Breast epithelium (tissue), 3 donors: ENCODE data around the gene PDLIM4.

ENCODE experiments used
- POLR2A ChIP-seq: fragments of 450-650 bp; IDR thresholded peaks from one replicate; pipeline ENCODE4 v1.6.1; 2016; ENCODE audit warnings: antibody characterized with exemption, mild to moderate bottlenecking, moderate library complexity
- POLR2AphosphoS5 ChIP-seq, 3 donors: sonication (generic); formaldehyde crosslinking; IDR thresholded peaks; one replicate each; pipeline ENCODE4 v1.6.1; 2017; ENCODE audit warnings: antibody characterized with exemption in 3 of 3
- TF ChIP-seq, protein P1 (sequence below), 3 donors: fragments of 450-650 bp; IDR thresholded peaks; one replicate each; pipeline ENCODE4 v1.5.1; 2016 to 2017; ENCODE audit warnings: antibody characterized with exemption in 3 of 3, mild to moderate bottlenecking in 3 of 3, moderate library complexity in 3 of 3

DNA sequence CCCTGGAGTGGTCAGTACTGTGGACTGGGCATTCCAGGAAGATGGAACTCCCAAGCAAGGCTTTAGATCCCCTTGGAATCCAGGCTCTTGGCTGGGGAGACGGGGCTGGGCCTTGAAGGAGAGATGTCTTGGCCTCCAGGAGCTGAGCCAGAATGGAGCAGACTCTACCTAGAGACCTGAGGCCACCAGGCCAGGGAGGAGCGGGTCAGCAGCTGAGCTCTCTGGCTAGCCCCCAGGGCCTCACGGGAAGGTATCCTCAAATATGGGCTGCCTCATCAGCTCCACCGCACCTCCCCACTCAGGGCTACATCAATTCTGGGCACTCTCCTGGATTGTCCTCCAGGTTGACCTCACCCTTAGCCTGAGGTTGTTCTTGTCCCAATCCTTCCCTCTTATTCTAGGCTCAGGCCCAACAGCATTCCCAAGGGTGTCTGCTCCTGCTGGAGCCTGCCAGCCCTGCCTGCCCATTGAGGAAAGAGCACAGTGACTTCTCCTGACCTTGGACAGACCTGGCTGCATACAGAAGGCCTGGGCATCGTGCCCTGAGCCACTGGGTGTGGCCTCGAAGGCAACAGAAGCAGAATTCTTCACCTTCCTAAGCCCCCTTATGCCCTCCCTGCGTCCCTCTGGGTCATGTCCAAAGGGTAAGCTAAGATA, 3.0 kb upstream of the PDLIM4 start:
- TF ChIP-seq POLR2A: no peak
- TF ChIP-seq, protein P1, sequence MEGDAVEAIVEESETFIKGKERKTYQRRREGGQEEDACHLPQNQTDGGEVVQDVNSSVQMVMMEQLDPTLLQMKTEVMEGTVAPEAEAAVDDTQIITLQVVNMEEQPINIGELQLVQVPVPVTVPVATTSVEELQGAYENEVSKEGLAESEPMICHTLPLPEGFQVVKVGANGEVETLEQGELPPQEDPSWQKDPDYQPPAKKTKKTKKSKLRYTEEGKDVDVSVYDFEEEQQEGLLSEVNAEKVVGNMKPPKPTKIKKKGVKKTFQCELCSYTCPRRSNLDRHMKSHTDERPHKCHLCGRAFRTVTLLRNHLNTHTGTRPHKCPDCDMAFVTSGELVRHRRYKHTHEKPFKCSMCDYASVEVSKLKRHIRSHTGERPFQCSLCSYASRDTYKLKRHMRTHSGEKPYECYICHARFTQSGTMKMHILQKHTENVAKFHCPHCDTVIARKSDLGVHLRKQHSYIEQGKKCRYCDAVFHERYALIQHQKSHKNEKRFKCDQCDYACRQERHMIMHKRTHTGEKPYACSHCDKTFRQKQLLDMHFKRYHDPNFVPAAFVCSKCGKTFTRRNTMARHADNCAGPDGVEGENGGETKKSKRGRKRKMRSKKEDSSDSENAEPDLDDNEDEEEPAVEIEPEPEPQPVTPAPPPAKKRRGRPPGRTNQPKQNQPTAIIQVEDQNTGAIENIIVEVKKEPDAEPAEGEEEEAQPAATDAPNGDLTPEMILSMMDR (IDR thresholded peaks at IDR 0.05): no peak
- TF ChIP-seq POLR2AphosphoS5 (IDR thresholded peaks at IDR 0.05): peak; percentile 15 to 75 (median 51)
